CD4-positive, CD25-positive, alpha-beta regulatory T cell (primary cell): ENCODE results near the gene UFSP2. TPM values are rescaled to one million over a fixed set of nuclear protein-coding genes. Genes with fewer than 3 reads are reported as not detected.

ENCODE experiments used
- ATAC-seq, 2 donors: fragments of 150-1000 bp; cut with Tn5 transposase; one replicate each; pipeline ENCODE4 v1.10.0; 2021; ENCODE audit warnings: low read depth in 2 of 2, moderate number of reproducible peaks in 2 of 2, moderate library complexity in 1 of 2
- DNase-seq, 3 donors: peaks; one replicate each; pipeline versions ENCODE4 v3.0.0 to v3.0.0-alpha.2; 2012 to 2022; ENCODE audit warnings: mixed read lengths in 1 of 3
- H3K27ac ChIP-seq: one replicate; pipeline ENCODE4 v1.7.0; 2013; ENCODE audit warnings: mild to moderate bottlenecking, low read length; ENCODE audit not compliant: insufficient read depth, poor library complexity, severe bottlenecking
- H3K27me3 ChIP-seq: one replicate; pipeline ENCODE4 v1.7.0; 2013; ENCODE audit warnings: low read length; ENCODE audit not compliant: control insufficient read depth, insufficient read depth
- H3K36me3 ChIP-seq: one replicate; pipeline ENCODE4 v1.7.0; 2013; ENCODE audit warnings: mild to moderate bottlenecking, low read length, moderate library complexity; ENCODE audit not compliant: control insufficient read depth, insufficient read depth
- H3K4me1 ChIP-seq: 2 replicates; pipeline ENCODE4 v1.7.0; 2013; ENCODE audit warnings: mild to moderate bottlenecking, low read length; ENCODE audit not compliant: insufficient read depth, control insufficient read depth, poor library complexity, severe bottlenecking
- H3K4me3 ChIP-seq: one replicate; pipeline ENCODE4 v1.7.0; 2013; ENCODE audit warnings: low read depth, mild to moderate bottlenecking, low read length, moderate library complexity
- H3K9me3 ChIP-seq, 2 experiments: 1 replicate in 1 of 2; 2 replicates in 1 of 2; pipeline ENCODE4 v1.7.0; 2013; ENCODE audit warnings: low read length in 2 of 2, mild to moderate bottlenecking in 1 of 2, moderate library complexity in 1 of 2; ENCODE audit not compliant: control insufficient read depth in 2 of 2
- H3K27ac Mint-ChIP-seq, 3 donors: one replicate each; pipeline ENCODE4 v1.8.0; 2020 to 2022; ENCODE audit warnings: mild to moderate bottlenecking in 3 of 3, mixed read lengths in 3 of 3, moderate library complexity in 2 of 3
- H3K27me3 Mint-ChIP-seq: one replicate; pipeline ENCODE4 v1.8.0; 2022; ENCODE audit warnings: mild to moderate bottlenecking, mixed read lengths
- H3K36me3 Mint-ChIP-seq: one replicate; pipeline ENCODE4 v1.8.0; 2020; ENCODE audit warnings: mixed read lengths
- H3K4me1 Mint-ChIP-seq, 4 donors: one replicate each; pipeline ENCODE4 v1.8.0; 2020 to 2022; ENCODE audit warnings: mixed read lengths in 4 of 4, mild to moderate bottlenecking in 1 of 4
- H3K4me3 Mint-ChIP-seq, 4 donors: one replicate each; pipeline ENCODE4 v1.8.0; 2020 to 2022; ENCODE audit warnings: mild to moderate bottlenecking in 4 of 4, mixed read lengths in 4 of 4, moderate library complexity in 3 of 4
- H3K9me3 Mint-ChIP-seq, 7 donors: one replicate each; pipeline ENCODE4 v1.8.0; 2020 to 2022; ENCODE audit warnings: mixed read lengths in 7 of 7, mild to moderate bottlenecking in 3 of 7, moderate library complexity in 2 of 7
- polyA plus RNA-seq, 4 donors: library from polyadenylated mRNA; unstranded; fragments of 300-500 nt; fragmentation: Illumina TruSeq; gene quantifications; one replicate each; pipeline ENCODE4 v1.2.3, GENCODE V29; 2021
- total RNA-seq: library from RNA; stranded (reverse); gene quantifications from one replicate; pipeline ENCODE4 v1.2.3, GENCODE V29; 2022

The UFSP2 gene
- total and polyA plus RNA-seq, 5 donors from 2014 or later: 18.2 to 45.3 (median 43.3) TPM

GRCh38 chr4:185404031-185404430, 21.7 kb downstream of the UFSP2 start:
- Histone ChIP-seq H3K4me3 (no peak overlapping the region), H3K27ac (no peak overlapping the region), H3K36me3 (peaks cover 37% of the 10 kb centered on the region), H3K9me3 (no peaks in the 10 kb centered on the region), H3K27me3 (no peaks in the 10 kb centered on the region), H3K4me1 (no peaks in the 10 kb centered on the region)
- DNase-seq (no peak), ATAC-seq (no peak)
- H3K4me3 Mint-ChIP-seq: no peak overlapping the region
- no peaks in the 10 kb centered on the region for H3K27me3 Mint-ChIP-seq
- peaks cover 0 to 7% (median 3%) of the 10 kb centered on the region in 4 donors for H3K4me1 Mint-ChIP-seq
- H3K27ac Mint-ChIP-seq: peak overlapping the region in 1 of 3 donors; percentile 55
- H3K36me3 Mint-ChIP-seq: peaks cover 45% of the 10 kb centered on the region
- no peaks in the 10 kb centered on the region for H3K9me3 Mint-ChIP-seq

- Mint-ChIP-seq H3K27ac (no peak overlapping the region), H3K4me1 (peaks cover 11 to 33% (median 18%) of the 10 kb centered on the region in 4 donors), H3K4me3 (no peak overlapping the region), H3K36me3 (peaks cover 31% of the 10 kb centered on the region), H3K9me3 (no peaks in the 10 kb centered on the region), H3K27me3 (no peaks in the 10 kb centered on the region)
- DNase-seq: no peak
- Histone ChIP-seq H3K4me3 (no peak overlapping the region), H3K9me3 (no peaks in the 10 kb centered on the region), H3K4me1 (peaks cover 15% of the 10 kb centered on the region), H3K27ac (no peak overlapping the region), H3K27me3 (no peaks in the 10 kb centered on the region), H3K36me3 (peaks cover 27% of the 10 kb centered on the region)
- ATAC-seq: no peak
Measured at GRCh38 chr4:185399466-185399865, 26.3 kb downstream of the UFSP2 start.

GRCh38 chr4:185398618-185399017, 27.1 kb downstream of the UFSP2 start:
- no peak overlapping the region for H3K4me3 ChIP-seq
- ATAC-seq (no peak), DNase-seq (no peak)
- peaks cover 27% of the 10 kb centered on the region for H3K36me3 Mint-ChIP-seq
- no peaks in the 10 kb centered on the region for H3K27me3 Mint-ChIP-seq
- no peak overlapping the region for H3K27ac Mint-ChIP-seq
- H3K27me3 ChIP-seq: no peaks in the 10 kb centered on the region
- H3K9me3 ChIP-seq: no peaks in the 10 kb centered on the region
- no peaks in the 10 kb centered on the region for H3K9me3 Mint-ChIP-seq
- H3K4me1 ChIP-seq: peaks cover 21% of the 10 kb centered on the region
- peak overlapping the region in 1 of 4 donors; percentile 54 for H3K4me3 Mint-ChIP-seq
- H3K36me3 ChIP-seq: peaks cover 27% of the 10 kb centered on the region
- H3K4me1 Mint-ChIP-seq: peaks cover 13 to 40% (median 25%) of the 10 kb centered on the region in 4 donors
- H3K27ac ChIP-seq: no peak overlapping the region

- H3K27ac ChIP-seq: peak within 1 kb of the TSS; percentile 99
Measured at GRCh38 chr4:185396724-185397385, 28.9 kb downstream of the UFSP2 start, which contains the start of gene ANKRD37. TSS of gene ANKRD37 (plus strand) at chr4:185396841. CDS start at chr4:185396924, 83 bp downstream.

GRCh38 chr4:185395956-185396723, 29.6 kb downstream of the UFSP2 start:
- Histone ChIP-seq H3K27ac (peak overlapping the region; percentile 99), H3K4me1 (peaks cover 21% of the 10 kb centered on the region), H3K9me3 (no peaks in the 10 kb centered on the region), H3K4me3 (peak overlapping the region; percentile 99), H3K27me3 (no peaks in the 10 kb centered on the region), H3K36me3 (peaks cover 14% of the 10 kb centered on the region)
- peaks cover 10 to 40% (median 30%) of the 10 kb centered on the region in 4 donors for H3K4me1 Mint-ChIP-seq
- H3K36me3 Mint-ChIP-seq: peaks cover 19% of the 10 kb centered on the region
- ATAC-seq (peak; percentile 90 to 94), DNase-seq (peak; percentile 94 to 97 (median 96))
- H3K27me3 Mint-ChIP-seq: no peaks in the 10 kb centered on the region
- H3K9me3 Mint-ChIP-seq: no peaks in the 10 kb centered on the region
- peak overlapping the region; percentile 94 to 100 (median 96) for H3K4me3 Mint-ChIP-seq
- H3K27ac Mint-ChIP-seq: peak overlapping the region; percentile 98 to 100 (median 99)

More at GRCh38 chr4:185396724-185397385, 28.9 kb downstream of the UFSP2 start, which contains the start of gene ANKRD37:
- no peak for ATAC-seq
- Histone ChIP-seq H3K36me3 (peaks cover 21% of the 10 kb centered on the region), H3K9me3 (no peaks in the 10 kb centered on the region), H3K27me3 (no peaks in the 10 kb centered on the region), H3K4me3 (peak within 1 kb of the TSS; percentile 99), H3K4me1 (peaks cover 21% of the 10 kb centered on the region)
- H3K27ac Mint-ChIP-seq: peak within 1 kb of the TSS; percentile 98 to 100 (median 99)
- H3K36me3 Mint-ChIP-seq: peaks cover 22% of the 10 kb centered on the region
- no peaks in the 10 kb centered on the region for H3K9me3 Mint-ChIP-seq
- no peak for DNase-seq
- peak within 1 kb of the TSS; percentile 94 to 100 (median 96) for H3K4me3 Mint-ChIP-seq
- peaks cover 11 to 40% (median 28%) of the 10 kb centered on the region in 4 donors for H3K4me1 Mint-ChIP-seq
- H3K27me3 Mint-ChIP-seq: no peaks in the 10 kb centered on the region

- Histone ChIP-seq H3K4me1 (peaks cover 21% of the 10 kb centered on the region), H3K27me3 (no peaks in the 10 kb centered on the region), H3K4me3 (peak within 1 kb of the TSS; percentile 99), H3K36me3 (peaks cover 9% of the 10 kb centered on the region), H3K27ac (peak within 1 kb of the TSS; percentile 99), H3K9me3 (no peaks in the 10 kb centered on the region)
- DNase-seq (peak in 2 of 3 donors; percentile 41 to 72), ATAC-seq (no peak)
- H3K4me1 Mint-ChIP-seq: peaks cover 10 to 40% (median 30%) of the 10 kb centered on the region in 4 donors
- peak within 1 kb of the TSS; percentile 98 to 100 (median 99) for H3K27ac Mint-ChIP-seq
- no peaks in the 10 kb centered on the region for H3K9me3 Mint-ChIP-seq
- H3K27me3 Mint-ChIP-seq: no peaks in the 10 kb centered on the region
- H3K4me3 Mint-ChIP-seq: peak within 1 kb of the TSS; percentile 94 to 100 (median 96)
- H3K36me3 Mint-ChIP-seq: peaks cover 15% of the 10 kb centered on the region
Measured at GRCh38 chr4:185395238-185395955, 30.4 kb downstream of the UFSP2 start, which contains the start of gene LRP2BP. TSS of gene LRP2BP (minus strand) at chr4:185395924. CDS start at chr4:185378186, 17,738 bp downstream.

- Mint-ChIP-seq H3K27me3 (no peaks in the 10 kb centered on the region), H3K4me1 (peaks cover 11 to 39% (median 30%) of the 10 kb centered on the region in 4 donors), H3K9me3 (no peaks in the 10 kb centered on the region), H3K36me3 (peaks cover 10% of the 10 kb centered on the region), H3K4me3 (peak overlapping the region; percentile 94 to 100 (median 96)), H3K27ac (peak overlapping the region; percentile 85 to 100 (median 99))
- ATAC-seq (no peak), DNase-seq (peak in 1 of 3 donors; percentile 59)
- H3K36me3 ChIP-seq: peaks cover 3% of the 10 kb centered on the region
- H3K4me1 ChIP-seq: peaks cover 21% of the 10 kb centered on the region
- no peaks in the 10 kb centered on the region for H3K27me3 ChIP-seq
- H3K4me3 ChIP-seq: peak overlapping the region; percentile 99
- peak overlapping the region; percentile 99 for H3K27ac ChIP-seq
- H3K9me3 ChIP-seq: no peaks in the 10 kb centered on the region
Measured at GRCh38 chr4:185394568-185395237, 31.1 kb downstream of the UFSP2 start.
